H1 (cell line): ENCODE measurements around the gene ABCC11. TPM values are rescaled to one million over a fixed set of nuclear protein-coding genes. Genes with fewer than 3 reads are reported as not detected.

Experiments
- CTCF ChIA-PET: fragments of 300-600 bp; sonication (Branson Sonifier 250); formaldehyde crosslinking; loops from one replicate; lab custom pipeline; 2021; ENCODE audit not compliant: partially characterized antibody; lab: Charles Lee
- POLR2A ChIA-PET: fragments of 300-600 bp; sonication (Branson Sonifier 250); formaldehyde crosslinking; loops from one replicate; lab custom pipeline; 2021; ENCODE audit warnings: inconsistent platforms; ENCODE audit not compliant: partially characterized antibody; lab: Charles Lee
- DNase-seq, 2 experiments: peaks; one replicate each; pipeline versions ENCODE4 v3.0.0 to v3.0.0-alpha.2; 2010 to 2022; ENCODE audit warnings: low spot score in 2 of 2, low read depth in 1 of 2, mixed read lengths in 1 of 2
- FAIRE-seq: peaks from 2 replicates; lab custom pipeline; 2011; peaks lifted over from hg19 to GRCh38; lab: Jason Lieb, UNC
- H2AFZ ChIP-seq: 2 replicates; pipeline ENCODE4 v1.8.1; 2012; ENCODE audit warnings: low read length, inconsistent platforms
- H2AK5ac ChIP-seq: 2 replicates; pipeline ENCODE4 v1.6.1; 2013; ENCODE audit warnings: low read depth, low read length
- H2BK120ac ChIP-seq: replicated peaks from 2 replicates; pipeline ENCODE3; 2013; ENCODE audit warnings: low read depth, low read length, inconsistent platforms
- H2BK12ac ChIP-seq: 2 replicates; pipeline ENCODE4 v1.6.1; 2013; ENCODE audit warnings: low read depth, low read length
- H2BK15ac ChIP-seq: 2 replicates; pipeline ENCODE4 v1.6.1; 2013; ENCODE audit warnings: low read length
- H2BK20ac ChIP-seq: 2 replicates; pipeline ENCODE4 v1.6.1; 2013; ENCODE audit warnings: low read length
- H2BK5ac ChIP-seq: 2 replicates; pipeline ENCODE4 v1.6.1; 2013; ENCODE audit warnings: low read depth, low read length
- H3K14ac ChIP-seq: 2 replicates; pipeline ENCODE4 v1.6.1; 2013; ENCODE audit warnings: inconsistent platforms; ENCODE audit not compliant: insufficient read length
- H3K18ac ChIP-seq: 2 replicates; pipeline ENCODE4 v1.6.1; 2013; ENCODE audit warnings: low read length; ENCODE audit errors: extremely low read depth
- H3K23ac ChIP-seq: 2 replicates; pipeline ENCODE4 v1.6.1; 2013; ENCODE audit warnings: inconsistent platforms; ENCODE audit not compliant: insufficient read length
- H3K23me2 ChIP-seq: 2 replicates; pipeline ENCODE4 v1.6.1; 2013; ENCODE audit warnings: low read depth, low read length
- H3K27ac ChIP-seq: 2 replicates; pipeline ENCODE4 v1.6.1; 2011; ENCODE audit warnings: low read depth, low read length, inconsistent platforms
- H3K27me3 ChIP-seq, 4 experiments: replicated peaks in 1 of 4; 1 replicate in 1 of 4; 2 replicates in 3 of 4; pipeline versions ENCODE4 v1.6.1 to v1.8.1; 2011 to 2013; ENCODE audit warnings: low read length in 3 of 4, mild to moderate bottlenecking in 3 of 4, inconsistent platforms in 2 of 4, mixed read lengths in 2 of 4, moderate library complexity in 1 of 4; ENCODE audit not compliant: control insufficient read depth in 3 of 4, insufficient read depth in 3 of 4; ENCODE audit errors: extremely low read depth in 1 of 4
- H3K36me3 ChIP-seq, 4 experiments: 2 replicates each; pipeline versions ENCODE4 v1.6.1 to v1.8.1; 2011 to 2013; ENCODE audit warnings: mild to moderate bottlenecking in 4 of 4, low read length in 3 of 4, moderate library complexity in 2 of 4, control low read depth in 1 of 4, inconsistent platforms in 1 of 4; ENCODE audit not compliant: insufficient read depth in 4 of 4, control insufficient read depth in 2 of 4
- H3K4ac ChIP-seq: replicated peaks from 2 replicates; pipeline ENCODE3; 2013; ENCODE audit warnings: low read length, low read depth, mixed read lengths, inconsistent platforms; ENCODE audit not compliant: insufficient read length
- H3K4me1 ChIP-seq, 4 experiments: replicated peaks in 1 of 4; 1 replicate in 1 of 4; 2 replicates in 3 of 4; pipeline versions ENCODE4 v1.6.1 to v1.8.1; 2011 to 2013; ENCODE audit warnings: low read length in 3 of 4, inconsistent platforms in 2 of 4, mixed read lengths in 1 of 4; ENCODE audit not compliant: insufficient read depth in 4 of 4, control insufficient read depth in 3 of 4
- H3K4me2 ChIP-seq, 2 experiments: 2 replicates each; pipeline versions ENCODE4 v1.6.1 to v1.8.1; 2011 to 2013; ENCODE audit warnings: low read depth in 2 of 2, low read length in 2 of 2, control low read depth in 1 of 2, inconsistent platforms in 1 of 2, mild to moderate bottlenecking in 1 of 2; ENCODE audit not compliant: insufficient read depth in 1 of 2
- H3K4me3 ChIP-seq, 4 experiments: fragments of 200-600, 300-600 bp in 1 of 4; sonication (generic), shearing (Covaris generic), sonication (Bioruptor Twin) in 1 of 4; 2 replicates each; pipeline versions ENCODE4 v1.5.1 to v1.8.1; 2011 to 2016; ENCODE audit warnings: low read length in 4 of 4, low read depth in 3 of 4, control low read depth in 2 of 4, inconsistent platforms in 2 of 4, mild to moderate bottlenecking in 2 of 4, mixed read lengths in 1 of 4, moderate library complexity in 1 of 4; ENCODE audit not compliant: insufficient read depth in 2 of 4; ENCODE audit errors: extremely low read depth in 1 of 4
- H3K56ac ChIP-seq: replicated peaks from 2 replicates; pipeline ENCODE3; 2013; ENCODE audit warnings: low read depth, mild to moderate bottlenecking, mixed read lengths, low read length, inconsistent platforms; ENCODE audit not compliant: insufficient read length
- H3K79me1 ChIP-seq: 2 replicates; pipeline ENCODE4 v1.6.1; 2013; ENCODE audit warnings: low read depth, low read length, control low read depth
- H3K79me2 ChIP-seq, 2 experiments: 2 replicates each; pipeline versions ENCODE4 v1.6.1 to v1.8.1; 2012 to 2013; ENCODE audit warnings: low read length in 2 of 2, mild to moderate bottlenecking in 2 of 2, inconsistent platforms in 1 of 2; ENCODE audit not compliant: insufficient read depth in 2 of 2, control insufficient read depth in 1 of 2
- H3K9ac ChIP-seq, 4 experiments: replicated peaks in 1 of 4; 1 replicate in 1 of 4; 2 replicates in 3 of 4; pipeline versions ENCODE4 v1.6.1 to v1.8.1; 2011 to 2013; ENCODE audit warnings: low read depth in 3 of 4, low read length in 3 of 4, control low read depth in 2 of 4, mild to moderate bottlenecking in 2 of 4, moderate library complexity in 2 of 4, inconsistent platforms in 1 of 4; ENCODE audit errors: extremely low read depth in 1 of 4
- H3K9me3 ChIP-seq, 2 experiments: 2 replicates each; pipeline versions ENCODE4 v1.6.1 to v1.8.1; 2012 to 2013; ENCODE audit warnings: mild to moderate bottlenecking in 2 of 2, moderate library complexity in 2 of 2, control low read depth in 1 of 2, inconsistent platforms in 1 of 2, low read depth in 1 of 2, low read length in 1 of 2, mixed read lengths in 1 of 2; ENCODE audit not compliant: insufficient read depth in 2 of 2
- H4K20me1 ChIP-seq, 2 experiments: replicated peaks in 1 of 2; 2 replicates each; pipeline versions ENCODE3 to v1.8.1; 2011 to 2013; ENCODE audit warnings: inconsistent platforms in 2 of 2, low read length in 2 of 2, mild to moderate bottlenecking in 1 of 2; ENCODE audit not compliant: insufficient read depth in 2 of 2, control insufficient read depth in 1 of 2
- H4K5ac ChIP-seq: 2 replicates; pipeline ENCODE4 v1.6.1; 2013; ENCODE audit warnings: low read length, low read depth, mixed read lengths, inconsistent platforms; ENCODE audit not compliant: insufficient read length
- H4K8ac ChIP-seq: 2 replicates; pipeline ENCODE4 v1.8.0; 2013; ENCODE audit warnings: mild to moderate bottlenecking, moderate library complexity, low read length, inconsistent platforms; ENCODE audit not compliant: insufficient read depth; ENCODE audit errors: extremely low read depth
- H4K91ac ChIP-seq: replicated peaks from 2 replicates; pipeline ENCODE3; 2013; ENCODE audit warnings: low read length, mixed read lengths, inconsistent platforms; ENCODE audit not compliant: insufficient read length
- ASH2L ChIP-seq: fragments of 200-600, 300-600 bp; sonication (generic); IDR thresholded peaks from one replicate; pipeline ENCODE4 v1.7.1; 2017; ENCODE audit warnings: low read length
- CEBPB ChIP-seq: IDR thresholded peaks from 2 replicates; pipeline ENCODE4 v1.6.1; 2012; ENCODE audit warnings: low read depth, low read length
- GTF2F1 ChIP-seq: IDR thresholded peaks from 2 replicates; pipeline ENCODE4 v1.6.1; 2012; ENCODE audit warnings: low read depth, low read length, improper control_type of control experiment, borderline replicate concordance
- NRF1 ChIP-seq: IDR thresholded peaks from 2 replicates; pipeline ENCODE4 v1.6.1; 2011; ENCODE audit warnings: mild to moderate bottlenecking, low read depth, low read length, improper control_type of control experiment
- POLR2AphosphoS5 ChIP-seq: IDR thresholded peaks from 2 replicates; pipeline ENCODE4 v1.6.1; 2011; ENCODE audit warnings: low read depth, low read length
- RAD21 ChIP-seq, 2 experiments: IDR thresholded peaks in 1 of 2; conservative IDR thresholded peaks in 1 of 2; 2 replicates each; pipeline ENCODE4 v1.6.1; 2011; ENCODE audit warnings: low read depth in 2 of 2, low read length in 2 of 2, improper control_type of control experiment in 1 of 2, inconsistent platforms in 1 of 2, mild to moderate bottlenecking in 1 of 2, moderate library complexity in 1 of 2
- SAP30 ChIP-seq: fragments of 300-600 bp; sonication (generic); IDR thresholded peaks from 2 replicates; pipeline ENCODE4 v1.7.1; 2012; ENCODE audit warnings: low read length, moderate library complexity, mild to moderate bottlenecking, inconsistent platforms; ENCODE audit not compliant: insufficient read depth, insufficient replicate concordance
- SIN3A ChIP-seq, 2 experiments: IDR thresholded peaks in 1 of 2; conservative IDR thresholded peaks in 1 of 2; 2 replicates each; pipeline ENCODE4 v1.6.1; 2011 to 2012; ENCODE audit warnings: low read length in 2 of 2, improper control_type of control experiment in 1 of 2, low read depth in 1 of 2, mild to moderate bottlenecking in 1 of 2
- SIRT6 ChIP-seq: IDR thresholded peaks from one replicate; pipeline ENCODE4 v1.7.1; 2012; ENCODE audit warnings: low read length, inconsistent platforms
- SIX5 ChIP-seq: IDR thresholded peaks from 2 replicates; pipeline ENCODE4 v1.6.1; 2011; ENCODE audit warnings: mild to moderate bottlenecking, low read depth, low read length
- TBP ChIP-seq: IDR thresholded peaks from 2 replicates; pipeline ENCODE4 v1.6.1; 2011; ENCODE audit warnings: low read depth, low read length, improper control_type of control experiment
- WGBS, 2 experiments: shearing (Covaris generic) in 1 of 2; methylation state at CpG; one replicate each; pipeline versions ENCODE4 v1.1.6 to v1.1.7; 2013 to 2015; ENCODE audit warnings: low lambda C conversion rate in 2 of 2, mixed read lengths in 2 of 2, inconsistent platforms in 1 of 2, low coverage in 1 of 2, missing lambda C conversion rate in 1 of 2; ENCODE audit not compliant: insufficient replicate concordance in 2 of 2, insufficient coverage in 1 of 2, insufficient read length in 1 of 2; ENCODE audit errors: extremely low coverage in 1 of 2, missing lambda C conversion rate in 1 of 2; 5-methylcytosine and 5-hydroxymethylcytosine counted together
- polyA plus RNA-seq, 7 experiments: library from polyadenylated mRNA; depleted of rRNA in 3 of 7; stranded (reverse) in 5 of 7; unstranded in 2 of 7; fragments of >200 nt in 5 of 7; fragments of 200-250 nt in 2 of 7; gene quantifications; 1 replicate in 5 of 7; 2 replicates in 1 of 7; 4 replicates in 1 of 7; pipeline versions ENCODE4 v1.2.1 to v1.2.3, GENCODE V29; 2011 to 2013; ENCODE audit warnings: missing spikeins in 2 of 7, mixed read lengths in 2 of 7
- total RNA-seq: library from RNA; stranded (reverse); fragmentation: NEBNext Ultra II Directional; extraction: Animal tissue kit (Norgen Biotek cat#: 25700); gene quantifications from 2 replicates; pipeline ENCODE4 v1.2.1, GENCODE V29; 2021
- TF ChIP-seq, protein P1 (sequence below): IDR thresholded peaks from 2 replicates; pipeline ENCODE4 v1.6.1; 2011; ENCODE audit warnings: low read length, improper control_type of control experiment

The ABCC11 gene
- total and polyA plus RNA-seq, 2 of the 8 experiments (the other 6 are each of a cell fraction or from before 2014, with no cell fraction given), result 0.06 TPM; not detected in 1

DNA sequence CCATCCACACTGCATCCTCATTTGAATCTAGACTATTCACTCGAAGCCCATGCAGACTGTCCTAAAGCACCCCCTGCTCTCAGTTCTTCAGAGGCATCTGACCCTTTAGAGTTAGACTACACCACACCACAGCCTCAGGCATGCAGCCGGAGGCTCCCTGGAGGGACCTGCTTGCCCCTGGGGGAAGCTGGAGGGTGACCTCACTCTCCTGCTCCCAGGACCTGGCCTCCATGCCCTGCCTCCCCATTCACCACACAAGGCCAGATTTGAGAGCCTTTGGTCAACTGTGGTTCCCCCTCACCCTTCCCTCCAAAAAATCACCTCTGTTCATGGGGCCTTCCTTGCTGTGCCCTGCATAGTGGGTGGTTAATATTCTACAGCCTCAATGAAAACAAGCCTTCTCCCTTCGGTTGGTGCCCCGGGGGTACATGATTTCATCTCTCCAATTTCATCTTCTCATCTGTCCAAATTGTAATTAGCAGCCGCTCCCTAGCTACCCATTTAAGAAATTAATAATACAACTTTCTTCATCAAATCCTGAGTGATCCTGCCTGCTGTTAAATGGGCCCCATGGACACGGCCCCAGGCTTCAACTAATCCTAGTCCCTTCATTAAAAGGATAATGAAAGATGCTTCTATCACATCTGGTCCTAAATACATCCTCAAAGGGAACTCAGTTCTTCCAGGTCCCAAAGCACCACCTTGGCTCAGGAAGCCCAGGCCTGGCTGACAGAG, 116.0 kb downstream of the ABCC11 start:
- H2AFZ ChIP-seq, result no peak overlapping the region
- no peaks in the 10 kb centered on the region for H3K9me3 ChIP-seq
- H2AK5ac ChIP-seq, result no peak overlapping the region
- no peaks in the 10 kb centered on the region for H3K23me2 ChIP-seq
- H2BK15ac ChIP-seq, result no peak overlapping the region
- H3K36me3 ChIP-seq, result no peaks in the 10 kb centered on the region; a peak in 1 of 8 replicates
- no peak overlapping the region for H2BK12ac ChIP-seq
- H3K4me2 ChIP-seq, result no peak overlapping the region
- H3K4me3 ChIP-seq, result no peak overlapping the region
- no peak overlapping the region for H4K91ac ChIP-seq
- FAIRE-seq (no peak), DNase-seq (no peak)
- H3K79me2 ChIP-seq, result no peaks in the 10 kb centered on the region
- H2BK5ac ChIP-seq, result no peak overlapping the region
- no peaks in the 10 kb centered on the region for H3K27me3 ChIP-seq
- H4K8ac ChIP-seq, result no peak overlapping the region
- H3K4ac ChIP-seq, result no peak overlapping the region
- H2BK20ac ChIP-seq, result no peak overlapping the region
- H4K20me1 ChIP-seq, result no peaks in the 10 kb centered on the region
- ChIA-PET CTCF (interaction anchor here (1.5 kb wide), 1 partner anchor 14 kb away, joined by 4 read pairs; no protein-coding TSS in a partner anchor), POLR2A (no interaction called here)
- no peak overlapping the region for H3K27ac ChIP-seq
- no peak overlapping the region for H3K9ac ChIP-seq
- H3K79me1 ChIP-seq, result no peaks in the 10 kb centered on the region
- no peak overlapping the region for H2BK120ac ChIP-seq
- H3K18ac ChIP-seq, result no peak overlapping the region
- H3K56ac ChIP-seq, result no peak overlapping the region
- H4K5ac ChIP-seq, result no peak overlapping the region
- H3K4me1 ChIP-seq, result no peaks in the 10 kb centered on the region
- no peak overlapping the region for H3K14ac ChIP-seq
- H3K23ac ChIP-seq, result no peak overlapping the region
- WGBS, 2 experiments, result 78% methylated on average over 6 of the region's 6 CpGs; no CpG with 5 or more reads in 1 of the 2 experiments
- no peak for TF ChIP-seq GTF2F1
- TF ChIP-seq, protein P1, sequence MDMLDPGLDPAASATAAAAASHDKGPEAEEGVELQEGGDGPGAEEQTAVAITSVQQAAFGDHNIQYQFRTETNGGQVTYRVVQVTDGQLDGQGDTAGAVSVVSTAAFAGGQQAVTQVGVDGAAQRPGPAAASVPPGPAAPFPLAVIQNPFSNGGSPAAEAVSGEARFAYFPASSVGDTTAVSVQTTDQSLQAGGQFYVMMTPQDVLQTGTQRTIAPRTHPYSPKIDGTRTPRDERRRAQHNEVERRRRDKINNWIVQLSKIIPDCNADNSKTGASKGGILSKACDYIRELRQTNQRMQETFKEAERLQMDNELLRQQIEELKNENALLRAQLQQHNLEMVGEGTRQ, result no peak
- TF ChIP-seq SIX5, result no peak
- TF ChIP-seq RAD21 (IDR thresholded peaks at IDR 0.05 in 1 of 2, conservative IDR thresholded peaks at IDR 0.05 in 1 of 2; ENCODE audit: low read depth in 2 of 2, low read length in 2 of 2), result no peak
- no peak for TF ChIP-seq SAP30
- no peak for TF ChIP-seq TBP
- no peak for TF ChIP-seq NRF1
- no peak for TF ChIP-seq POLR2AphosphoS5
- no peak for TF ChIP-seq SIRT6
- no peak for TF ChIP-seq CEBPB
- TF ChIP-seq ASH2L, result no peak
- TF ChIP-seq SIN3A (conservative IDR thresholded peaks at IDR 0.05 in 1 of 2, IDR thresholded peaks at IDR 0.05 in 1 of 2; ENCODE audit: low read depth in 1 of 2, low read length in 2 of 2), result no peak
